NCI-H1417 treated with DMSO at 0.1 percent for 48 hours (cell line): Measurements from ENCODE around the gene SPRYD7.
"Not testable (repeated sequence)": the region's sequence is repeated elsewhere in the genome, so short reads cannot be mapped to it uniquely, and the experiment has no call there.

Experiments
- DNase-seq: peaks from one replicate; lab custom pipeline; 2025; lab: John Stamatoyannopoulos, UW

SPRYD7 gene

GRCh38 chr13:49932868-49933267, 3.3 kb downstream of the SPRYD7 start:
- DNase-seq: no peak

- no peak for DNase-seq
These were observed 4.1 kb downstream of the SPRYD7 start for GRCh38 chr13:49932066-49932465.

GRCh38 chr13:49927755-49928154, 8.4 kb downstream of the SPRYD7 start:
- DNase-seq: no peak

GRCh38 chr13:49925881-49926418, 10.2 kb downstream of the SPRYD7 start:
- DNase-seq: no peak

- DNase-seq: no peak
These were observed 13.8 kb downstream of the SPRYD7 start for GRCh38 chr13:49922301-49922700.

- not testable (repeated sequence) for DNase-seq
These were observed 15.2 kb downstream of the SPRYD7 start for GRCh38 chr13:49920969-49921368.

- not testable (repeated sequence) for DNase-seq
These were observed 18.0 kb downstream of the SPRYD7 start for GRCh38 chr13:49918106-49918505.

- no peak for DNase-seq
These were observed 21.2 kb downstream of the SPRYD7 start for GRCh38 chr13:49914947-49915346.

GRCh38 chr13:49908637-49909036, 27.5 kb downstream of the SPRYD7 start:
- DNase-seq: no peak

GRCh38 chr13:49904729-49905456, 31.2 kb downstream of the SPRYD7 start:
- DNase-seq: no peak

GRCh38 chr13:49898792-49899191, 37.3 kb downstream of the SPRYD7 start:
- DNase-seq: no peak

GRCh38 chr13:49897713-49898112, 38.4 kb downstream of the SPRYD7 start:
- DNase-seq: no peak

- DNase-seq: no peak
These were observed 40.3 kb downstream of the SPRYD7 start for GRCh38 chr13:49895826-49896225.

GRCh38 chr13:49893591-49893990, 42.5 kb downstream of the SPRYD7 start:
- DNase-seq: no peak

- DNase-seq: no peak
These were observed 45.8 kb downstream of the SPRYD7 start for GRCh38 chr13:49890376-49890775.

GRCh38 chr13:49878682-49879081, 57.5 kb downstream of the SPRYD7 start:
- DNase-seq: no peak

- DNase-seq: no peak
These were observed 58.4 kb downstream of the SPRYD7 start for GRCh38 chr13:49877629-49878218.

- DNase-seq: no peak
These were observed 61.7 kb downstream of the SPRYD7 start for GRCh38 chr13:49874430-49874829.

- no peak for DNase-seq
These were observed 66.6 kb downstream of the SPRYD7 start for GRCh38 chr13:49869519-49869918.

- no peak for DNase-seq
These were observed 68.3 kb downstream of the SPRYD7 start for GRCh38 chr13:49867834-49868233.

GRCh38 chr13:49865218-49865617, 70.9 kb downstream of the SPRYD7 start:
- DNase-seq: no peak

- DNase-seq: no peak
These were observed 71.6 kb downstream of the SPRYD7 start for GRCh38 chr13:49864509-49864908.
